HG03045 (cell line): Measurements from ENCODE around the gene MEFV.
"Not testable (repeated sequence)": the region's sequence is repeated elsewhere in the genome, so short reads cannot be mapped to it uniquely, and the experiment has no call there.

Experiments used
- ATAC-seq: cut with Tn5 transposase; IDR thresholded peaks from one replicate; pipeline ENCODE4 v1.9.1; 2021; ENCODE audit warnings: mild to moderate bottlenecking, moderate library complexity; ENCODE audit not compliant: unreplicated experiment

MEFV gene

GRCh38 chr16:3220839-3221238 lies 35.6 kb downstream of the MEFV start:
- no peak for ATAC-seq

GRCh38 chr16:3216263-3216640 lies 40.2 kb downstream of the MEFV start:
- ATAC-seq, result no peak

GRCh38 chr16:3215601-3216262 lies 40.7 kb downstream of the MEFV start:
- ATAC-seq, result no peak

GRCh38 chr16:3214904-3215600 lies 41.4 kb downstream of the MEFV start:
- ATAC-seq, result no peak

GRCh38 chr16:3212567-3212966 lies 43.9 kb downstream of the MEFV start:
- no peak for ATAC-seq

- no peak for ATAC-seq
Observed at GRCh38 chr16:3212006-3212405, 44.4 kb downstream of the MEFV start.

- no peak for ATAC-seq
Observed at GRCh38 chr16:3207086-3207953, 49.1 kb downstream of the MEFV start.

GRCh38 chr16:3205939-3206338 lies 50.5 kb downstream of the MEFV start:
- ATAC-seq, result not testable (repeated sequence)

GRCh38 chr16:3202903-3203539 lies 53.4 kb downstream of the MEFV start:
- no peak for ATAC-seq

GRCh38 chr16:3198334-3199072 lies 57.9 kb downstream of the MEFV start:
- ATAC-seq, result no peak

- ATAC-seq, result not testable (repeated sequence)
Observed at GRCh38 chr16:3197694-3198333, 58.6 kb downstream of the MEFV start.

GRCh38 chr16:3195975-3196374 lies 60.5 kb downstream of the MEFV start:
- no peak for ATAC-seq

- ATAC-seq, result no peak
Observed at GRCh38 chr16:3194792-3195191, 61.6 kb downstream of the MEFV start.

GRCh38 chr16:3193221-3194212 lies 62.9 kb downstream of the MEFV start:
- ATAC-seq, result no peak

GRCh38 chr16:3192476-3193019 lies 63.9 kb downstream of the MEFV start:
- ATAC-seq, result no peak
